Cardiac septum (tissue), 1 donor: Measurements from ENCODE around the gene MGMT. TPM values are rescaled to one million over a fixed set of nuclear protein-coding genes. Genes with fewer than 3 reads are reported as not detected.

ENCODE experiments used
- DNase-seq: peaks from one replicate; pipeline ENCODE4 v3.0.0-alpha.2; 2020; ENCODE audit warnings: low spot score
- intact Hi-C: fragments of 100-400 bp; cut with DNase I; formaldehyde crosslinking; loops from one replicate; pipeline ENCODE4 v1.14.0; 2022
- total RNA-seq: library from RNA; stranded (reverse); fragmentation: NEBNext Ultra II Directional; extraction: Animal tissue kit (Norgen Biotek cat#: 25700); gene quantifications from one replicate; pipeline ENCODE4 v1.2.1, GENCODE V29; 2021
- donor health status: DM: no; HTN: no; CAD: no.

Gene MGMT
- total RNA-seq, 1 donor from 2014 or later = 11.4 TPM

DNA sequence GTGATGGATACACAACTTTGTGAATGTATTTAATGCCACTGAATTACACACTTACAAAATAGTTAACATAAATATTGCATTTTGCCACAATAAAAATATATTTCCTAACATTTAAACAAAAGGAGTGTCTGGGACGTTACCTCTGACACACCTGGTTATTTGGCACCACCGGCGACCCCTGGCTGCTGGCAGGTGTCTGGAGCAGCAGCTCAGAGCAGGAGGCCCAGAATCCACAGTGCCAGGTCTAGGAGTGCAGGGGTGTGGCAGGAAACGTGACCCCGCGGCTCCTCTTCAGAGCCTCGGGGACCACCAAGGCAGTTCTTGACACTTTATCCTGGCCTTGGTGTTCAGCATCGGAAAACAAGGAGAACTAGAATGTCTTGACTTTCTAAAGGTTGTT is 46.3 kb downstream of the MGMT start:
- DNase-seq = peak; percentile 41
- intact Hi-C loops = no loop called here

DNA sequence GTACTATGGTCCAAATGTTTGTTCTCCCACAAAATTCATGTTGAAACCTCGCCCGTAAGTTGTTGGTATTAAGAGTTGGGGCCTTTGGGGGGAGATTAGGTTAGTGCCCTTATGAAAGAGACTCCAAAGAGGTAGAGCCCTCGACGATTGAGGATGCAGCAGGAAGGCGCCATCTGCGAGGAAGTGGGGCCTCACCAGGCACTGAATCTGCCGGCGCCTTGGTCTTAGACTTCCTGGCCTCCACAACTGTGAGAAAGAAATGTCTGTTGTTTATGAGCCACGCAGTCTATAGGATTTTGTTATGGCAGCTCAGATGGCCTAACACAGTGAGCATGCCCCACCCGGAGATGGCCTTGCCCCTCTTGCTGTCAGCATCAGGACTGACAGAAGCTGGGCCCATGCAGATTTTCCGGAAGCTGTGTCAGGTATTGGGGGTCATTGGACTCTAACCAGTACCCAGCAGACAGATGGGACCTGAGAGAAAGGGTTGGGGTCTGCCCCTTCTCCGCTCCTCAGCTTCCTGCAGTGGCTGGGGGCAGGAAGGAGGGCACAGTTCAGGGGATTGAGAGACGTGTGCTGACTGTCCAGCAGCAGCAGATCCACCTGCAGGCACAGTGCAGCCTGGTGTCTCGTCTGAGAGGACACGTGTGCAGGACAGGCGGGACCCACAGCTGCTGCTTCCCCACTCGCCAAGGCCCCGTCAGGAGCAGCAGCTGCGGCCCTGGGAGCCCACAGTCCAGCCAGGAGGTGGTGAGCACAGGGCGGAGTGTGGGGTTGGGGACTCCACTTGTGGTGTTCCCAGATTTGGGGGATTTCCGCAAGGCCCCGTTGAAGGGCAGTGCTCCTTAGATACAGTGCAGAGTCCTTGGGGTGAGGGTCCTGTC is 47.8 kb downstream of the MGMT start:
- DNase-seq = peak; percentile 71

GRCh38 chr10:129516846-129517679 is 50.0 kb downstream of the MGMT start:
- peak; percentile 56 for DNase-seq
- intact Hi-C loops = no loop called here

More for the DNA sequence above, 47.8 kb downstream of the MGMT start:
- intact Hi-C loops = no loop called here

DNA sequence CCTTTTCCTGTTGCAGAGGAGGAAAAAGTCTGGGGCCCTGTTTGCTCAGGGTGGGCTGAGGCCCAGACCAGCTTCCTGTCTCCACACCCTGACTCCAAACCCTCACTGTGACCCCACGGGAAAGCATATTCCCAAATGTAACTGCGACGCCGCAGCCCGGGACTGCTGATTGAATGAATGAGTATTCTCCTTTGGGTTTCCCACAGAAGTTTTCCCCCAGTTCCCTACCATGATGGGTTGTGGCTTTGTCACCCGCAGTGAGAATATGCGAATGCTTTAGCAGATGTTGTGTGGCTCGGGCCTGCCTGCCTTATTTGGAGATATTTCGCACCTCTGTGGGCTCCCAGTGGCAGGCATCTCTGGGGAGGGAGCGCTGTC is 50.6 kb downstream of the MGMT start:
- intact Hi-C loops = no loop called here
- DNase-seq = no peak

- no peak for DNase-seq
- intact Hi-C loops = no loop called here
Observed at GRCh38 chr10:129518793-129519192, 51.8 kb downstream of the MGMT start.

- DNase-seq = no peak
Observed at GRCh38 chr10:129520440-129521080, 53.5 kb downstream of the MGMT start.

DNA sequence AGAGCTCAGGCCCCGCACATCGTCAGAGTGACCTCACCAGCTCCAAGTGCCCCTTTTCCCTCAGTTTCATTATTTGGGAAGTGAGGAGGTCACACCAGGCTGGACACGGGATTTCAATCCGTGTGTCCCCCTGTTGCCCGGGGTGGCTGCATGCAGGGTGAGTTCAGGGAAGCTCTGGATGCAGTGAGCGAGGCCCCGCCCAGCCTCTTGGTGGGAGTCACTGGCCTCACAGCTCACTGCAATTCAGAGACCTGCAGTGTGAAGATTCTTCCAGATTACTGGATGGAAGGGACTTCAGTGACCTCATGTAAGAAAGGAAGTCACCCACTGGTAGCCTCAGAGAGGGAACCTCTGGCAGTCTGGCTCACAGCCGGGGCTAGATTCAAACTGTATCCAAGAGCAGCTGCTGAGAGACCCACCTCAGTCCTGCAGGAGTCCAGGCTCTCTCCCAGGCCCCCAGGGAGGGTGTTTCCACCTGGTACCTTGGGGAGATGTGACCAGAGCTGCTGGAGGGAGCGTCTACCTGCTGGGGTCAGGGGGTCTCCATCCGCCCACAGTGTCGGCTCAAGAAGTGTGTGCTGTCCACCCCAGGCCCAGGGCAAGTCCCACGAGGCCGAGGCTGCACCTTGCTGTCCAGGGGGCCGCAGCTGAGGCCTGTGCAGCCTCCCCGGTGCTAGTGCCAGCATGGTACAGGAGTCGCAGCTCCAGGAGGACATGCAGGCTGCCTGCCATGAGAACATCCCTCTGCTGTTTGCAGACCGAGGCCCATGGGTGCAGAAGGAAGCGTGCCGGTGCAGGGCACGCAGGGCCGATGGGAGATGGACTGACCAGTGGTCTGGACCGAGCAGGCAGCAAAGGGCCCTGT is 54.4 kb downstream of the MGMT start:
- DNase-seq = peak; percentile 56
- intact Hi-C loops = no loop called here

More at GRCh38 chr10:129520440-129521080, 53.5 kb downstream of the MGMT start:
- intact Hi-C loops = no loop called here

DNA sequence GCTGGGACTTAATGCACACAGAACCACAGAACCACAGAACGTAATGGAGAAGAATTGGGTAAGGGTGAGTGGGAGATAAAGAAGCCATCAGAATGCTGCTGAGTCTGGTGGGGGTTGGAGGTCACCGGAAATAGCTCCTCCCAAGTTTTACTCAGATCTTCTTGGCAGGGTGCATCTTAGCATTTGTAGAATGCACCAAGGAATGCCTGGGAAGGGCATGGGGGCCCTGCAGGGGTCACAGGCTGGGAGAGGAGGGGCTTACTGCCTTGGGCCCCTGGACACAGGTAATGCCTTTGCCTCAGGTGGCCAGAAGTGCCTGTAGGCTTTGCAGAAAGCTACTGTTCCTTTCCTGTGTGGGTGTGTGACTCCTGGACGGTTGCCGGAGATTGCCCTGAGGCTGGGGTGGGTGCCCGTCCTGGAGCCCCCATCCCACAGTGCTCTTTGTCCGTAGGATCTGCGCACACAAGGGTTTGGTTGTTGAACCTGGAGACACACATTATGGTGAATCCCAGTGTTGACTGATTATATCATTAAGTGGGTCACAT is 55.1 kb downstream of the MGMT start:
- intact Hi-C loops = no loop called here
- peak; percentile 47 for DNase-seq

DNA sequence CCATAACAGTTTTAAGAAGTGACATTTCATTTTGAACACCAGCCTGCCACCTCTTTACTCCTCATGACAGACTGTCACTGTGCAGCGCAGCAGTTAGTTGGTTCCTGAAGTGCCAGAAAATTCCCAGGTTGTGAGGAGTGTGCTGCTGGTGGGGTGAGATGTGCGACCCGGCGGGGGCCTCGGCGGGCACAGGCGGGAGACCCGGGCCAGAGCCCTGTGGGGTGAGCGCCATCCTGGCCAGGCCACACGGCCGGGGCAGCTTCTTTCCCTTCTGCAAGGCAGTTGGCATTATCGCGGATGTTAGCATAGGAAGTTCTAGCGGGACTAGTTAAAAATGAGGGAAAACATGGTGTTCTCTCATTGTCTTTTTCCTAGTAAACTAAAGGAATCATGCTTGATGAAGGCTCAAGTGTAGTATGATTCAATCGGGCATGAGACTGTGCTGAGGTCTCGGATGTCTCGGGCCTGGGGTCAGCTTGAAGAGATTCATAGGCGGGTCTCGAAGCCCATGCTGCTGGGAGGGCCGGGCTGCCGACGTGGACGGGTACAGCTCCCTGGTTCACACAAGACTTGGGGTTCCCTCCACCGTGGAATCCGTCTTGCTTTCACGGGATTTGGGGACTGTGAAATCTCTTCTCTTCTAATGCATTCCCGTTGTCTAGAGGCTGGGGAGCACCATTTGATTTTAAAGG is 56.1 kb downstream of the MGMT start:
- intact Hi-C loops = no loop called here

DNA sequence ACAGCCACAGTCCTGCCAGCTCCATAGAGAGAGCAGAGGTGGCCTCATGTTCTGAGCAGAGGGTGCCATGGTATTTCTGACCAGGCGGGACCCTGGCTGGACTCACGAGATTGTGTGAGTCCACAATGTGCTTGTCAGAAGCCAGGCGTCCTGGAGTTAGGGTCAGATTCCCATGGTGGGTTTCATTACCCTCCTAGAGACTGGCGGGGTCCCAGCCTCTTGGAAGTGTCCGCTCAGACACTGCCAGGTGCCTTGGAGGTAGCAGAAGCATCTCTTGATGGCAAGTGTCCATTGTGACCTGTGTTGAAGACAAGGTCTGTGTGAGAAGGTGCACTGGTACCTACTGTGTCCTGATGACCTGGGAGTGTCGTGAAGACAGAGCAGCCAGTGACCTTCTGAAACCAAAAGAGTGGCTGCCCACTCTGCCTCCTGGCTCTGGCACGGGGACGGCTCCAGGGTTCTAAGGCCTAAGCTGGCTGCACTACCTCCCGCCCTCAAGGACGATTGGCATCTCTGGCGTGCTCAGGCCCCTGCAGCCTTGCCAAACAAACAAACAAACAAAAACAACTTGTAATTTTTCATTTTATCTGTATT is 56.8 kb downstream of the MGMT start:
- no peak for DNase-seq
- intact Hi-C loops = no loop called here

More for the DNA sequence above, 56.1 kb downstream of the MGMT start:
- peak; percentile 66 for DNase-seq

- no peak for DNase-seq
- intact Hi-C loops = no loop called here
Observed at GRCh38 chr10:129524936-129525335, 57.9 kb downstream of the MGMT start.

DNA sequence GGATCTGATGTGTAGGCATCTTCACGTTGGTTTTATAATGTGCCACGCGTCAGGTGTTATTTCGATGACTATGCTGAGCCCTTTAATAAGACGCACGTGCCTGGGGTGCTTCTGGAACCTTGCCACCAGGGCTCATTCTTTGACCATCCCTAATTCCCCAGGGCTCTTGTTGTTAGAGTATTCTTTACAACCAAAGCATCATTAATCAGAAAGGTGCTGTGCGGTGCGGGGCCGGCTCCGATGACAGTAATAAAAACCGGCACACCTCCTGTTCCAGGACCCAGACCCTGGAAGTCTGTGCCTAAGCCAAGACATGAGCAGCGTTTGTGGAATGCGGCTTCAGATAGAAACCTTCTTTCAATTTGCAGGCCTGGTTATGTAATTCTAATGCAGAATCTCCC is 58.4 kb downstream of the MGMT start:
- DNase-seq = no peak
- intact Hi-C loops = no loop called here

GRCh38 chr10:129526943-129527342 is 59.9 kb downstream of the MGMT start:
- intact Hi-C loops = no loop called here
- no peak for DNase-seq

DNA sequence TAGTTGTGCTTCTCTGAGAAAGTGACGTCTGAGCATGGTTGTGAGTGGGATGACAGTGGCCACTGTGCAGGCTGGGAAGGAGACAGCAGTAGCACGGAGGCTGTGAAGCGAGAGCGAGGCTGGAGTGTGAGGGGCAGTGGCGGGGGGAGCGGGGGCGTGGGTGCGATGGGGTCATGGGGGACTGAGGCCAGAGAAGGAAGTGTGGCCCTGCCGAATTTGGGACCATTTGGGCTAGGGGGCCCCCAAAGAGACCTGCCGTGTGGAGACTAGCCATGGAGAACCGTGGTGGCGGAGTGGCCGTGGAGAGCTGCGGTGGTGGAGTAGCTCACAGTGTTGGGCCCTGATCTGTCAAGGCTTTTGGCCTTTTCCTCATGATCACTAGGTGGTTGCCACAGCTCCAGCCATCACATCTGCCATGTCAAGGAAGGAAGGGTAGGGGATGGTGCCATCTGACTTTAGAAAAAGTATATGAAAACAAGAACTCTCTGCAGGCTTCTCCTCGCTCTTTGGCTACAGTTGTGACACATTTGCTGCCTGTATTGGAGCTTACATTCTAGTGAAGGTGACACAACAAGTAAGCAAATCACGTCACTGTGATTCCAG is 61.4 kb downstream of the MGMT start:
- intact Hi-C loops = no loop called here
- DNase-seq = no peak

- DNase-seq = no peak
- intact Hi-C loops = loop anchor here (10.0 kb wide), 1 partner anchor 444 kb away; no protein-coding TSS in a partner anchor
Observed at GRCh38 chr10:129530581-129530980, 63.5 kb downstream of the MGMT start.

DNA sequence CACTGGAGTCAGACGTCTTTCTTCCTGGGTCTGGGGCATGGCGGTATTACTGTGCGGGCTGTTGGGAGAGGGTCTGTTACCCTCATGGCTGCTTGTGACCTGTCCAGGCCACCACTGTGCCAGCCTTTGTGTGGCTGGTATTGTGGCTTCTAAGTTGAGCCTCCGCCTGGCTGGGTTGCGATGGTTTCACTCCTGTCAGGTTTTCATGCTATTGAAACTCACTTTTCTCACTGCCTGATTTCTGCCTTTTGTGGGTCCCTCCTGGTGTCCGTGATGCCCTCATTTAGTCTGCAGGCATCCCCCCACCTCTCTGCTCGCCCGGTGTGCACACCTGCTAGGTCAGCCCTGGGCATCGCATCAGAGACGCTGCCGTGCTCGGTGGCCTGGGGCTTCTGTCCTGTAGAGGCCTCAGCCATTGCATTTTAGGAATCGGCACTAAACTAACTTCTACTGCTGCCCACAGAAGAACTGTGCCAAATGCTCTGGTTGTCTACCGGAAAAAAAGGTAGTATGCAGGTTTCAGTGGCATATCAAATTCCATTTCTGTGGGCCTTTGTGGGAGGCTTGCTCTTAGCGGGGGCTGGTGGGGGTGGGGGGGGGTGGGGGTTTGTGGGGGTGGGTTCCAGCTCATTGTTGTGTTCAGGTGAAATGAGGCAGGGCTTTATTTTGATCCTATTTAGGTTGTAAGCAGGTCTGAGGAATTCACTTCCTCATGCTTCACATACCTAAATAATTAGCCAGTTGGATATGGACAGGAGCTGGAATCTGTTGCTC is 64.3 kb downstream of the MGMT start:
- no peak for DNase-seq
- intact Hi-C loops = loop anchor here (10.0 kb wide), 1 partner anchor 443 kb away; no protein-coding TSS in a partner anchor
